ENCODE data around the gene POU2F1. TPM values are rescaled to one million over a fixed set of nuclear protein-coding genes. Genes with fewer than 3 reads are reported as not detected.

POU2F1 gene
- total and polyA plus RNA-seq, 2 experiments from 2014 or later, result 38.8 to 66.1 TPM

DNA sequence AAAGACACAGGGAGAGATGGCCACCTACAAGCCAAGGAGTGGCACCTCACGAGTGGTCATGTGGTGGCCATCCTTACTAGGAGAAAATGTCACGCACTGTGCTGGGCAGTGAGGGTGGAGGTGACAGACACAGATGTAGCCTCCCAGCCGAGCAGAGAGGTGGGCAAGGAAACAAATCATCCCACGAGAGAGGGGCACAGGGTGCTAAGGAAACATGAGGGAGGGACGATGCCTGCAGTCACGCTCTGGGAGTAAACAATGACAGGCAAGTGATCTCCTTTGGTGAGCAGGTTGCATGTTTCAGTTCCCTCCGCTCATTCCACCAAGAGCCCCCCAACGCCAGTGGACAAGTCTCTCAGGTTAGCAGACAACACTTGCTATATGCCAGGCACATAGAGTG, 231.8 kb downstream of the POU2F1 start:
- no peaks in the 10 kb centered on the region for H3K36me3 Mint-ChIP-seq (ENCODE audit: low read depth)
- H3K27ac ChIP-seq (ENCODE audit: low read depth), result no peak overlapping the region
- H3K27ac Mint-ChIP-seq, result no peak overlapping the region; the same call in 1 of the 2 replicates
- H3F3A ChIP-seq (replicated peaks; ENCODE audit: low read depth), result peaks cover 2% of the 10 kb centered on the region; the same call in 1 of the 2 replicates
- H3K79me2 ChIP-seq (replicated peaks; ENCODE audit: insufficient read depth), result no peaks in the 10 kb centered on the region
- no peak overlapping the region for H3K4me2 ChIP-seq
- no peaks in the 10 kb centered on the region for H3K9me3 Mint-ChIP-seq
- peaks cover 22% of the 10 kb centered on the region for H3K4me1 Mint-ChIP-seq
- H3K4me1 ChIP-seq (ENCODE audit: insufficient read depth), result peaks cover 7% of the 10 kb centered on the region; the same call in 1 of the 2 replicates
- DNase-seq (ENCODE audit: low spot score) (no peak), ATAC-seq (no peak)
- no peaks in the 10 kb centered on the region for H3K36me3 ChIP-seq (ENCODE audit: insufficient read depth)
- H3K27me3 ChIP-seq (ENCODE audit: insufficient read depth), result peaks cover 42% of the 10 kb centered on the region
- H4K20me1 ChIP-seq (replicated peaks; ENCODE audit: insufficient read depth), result no peaks in the 10 kb centered on the region
- H3K4me3 Mint-ChIP-seq, result no peak overlapping the region
- no peak overlapping the region for H2AFZ ChIP-seq
- H3K9me2 ChIP-seq (ENCODE audit: insufficient read depth), result no peaks in the 10 kb centered on the region
- H3K27me3 Mint-ChIP-seq (ENCODE audit: insufficient read depth, low read depth, poor library complexity), result peaks cover 25% of the 10 kb centered on the region
- TF ChIP-seq, protein P1, sequence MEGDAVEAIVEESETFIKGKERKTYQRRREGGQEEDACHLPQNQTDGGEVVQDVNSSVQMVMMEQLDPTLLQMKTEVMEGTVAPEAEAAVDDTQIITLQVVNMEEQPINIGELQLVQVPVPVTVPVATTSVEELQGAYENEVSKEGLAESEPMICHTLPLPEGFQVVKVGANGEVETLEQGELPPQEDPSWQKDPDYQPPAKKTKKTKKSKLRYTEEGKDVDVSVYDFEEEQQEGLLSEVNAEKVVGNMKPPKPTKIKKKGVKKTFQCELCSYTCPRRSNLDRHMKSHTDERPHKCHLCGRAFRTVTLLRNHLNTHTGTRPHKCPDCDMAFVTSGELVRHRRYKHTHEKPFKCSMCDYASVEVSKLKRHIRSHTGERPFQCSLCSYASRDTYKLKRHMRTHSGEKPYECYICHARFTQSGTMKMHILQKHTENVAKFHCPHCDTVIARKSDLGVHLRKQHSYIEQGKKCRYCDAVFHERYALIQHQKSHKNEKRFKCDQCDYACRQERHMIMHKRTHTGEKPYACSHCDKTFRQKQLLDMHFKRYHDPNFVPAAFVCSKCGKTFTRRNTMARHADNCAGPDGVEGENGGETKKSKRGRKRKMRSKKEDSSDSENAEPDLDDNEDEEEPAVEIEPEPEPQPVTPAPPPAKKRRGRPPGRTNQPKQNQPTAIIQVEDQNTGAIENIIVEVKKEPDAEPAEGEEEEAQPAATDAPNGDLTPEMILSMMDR (conservative IDR thresholded peaks at IDR 0.05; ENCODE audit: low read depth in 2 of 2), result no peak
- no peak for TF ChIP-seq EZH2phosphoT487 (IDR thresholded peaks at IDR 0.05; ENCODE audit: unreplicated experiment)
- H3K4me3 ChIP-seq, result no peak overlapping the region

DNA sequence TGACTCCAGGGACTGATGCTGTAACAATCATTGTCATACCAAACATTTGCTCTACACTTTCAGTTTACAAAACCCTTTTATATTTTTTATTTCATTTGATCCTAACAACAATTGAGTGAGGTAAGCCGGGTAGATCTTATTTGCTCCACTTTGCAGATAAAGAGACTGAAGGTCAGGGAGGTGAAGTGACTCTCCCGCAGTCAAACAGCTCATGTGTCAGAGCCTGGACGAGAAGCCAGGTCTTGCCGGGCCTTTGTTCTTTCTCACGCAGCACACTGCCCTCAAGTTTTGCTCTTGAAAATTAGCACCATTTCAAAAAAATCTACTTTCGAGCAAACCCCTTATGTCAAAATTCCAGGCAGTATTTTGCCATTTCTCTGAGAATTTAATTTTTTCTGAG, 232.4 kb downstream of the POU2F1 start:
- Histone ChIP-seq H3F3A (replicated peaks; ENCODE audit: low read depth) (peaks cover 2% of the 10 kb centered on the region; the same call in 1 of the 2 replicates), H4K20me1 (replicated peaks; ENCODE audit: insufficient read depth) (no peaks in the 10 kb centered on the region), H3K36me3 (ENCODE audit: insufficient read depth) (no peaks in the 10 kb centered on the region), H3K4me2 (no peak overlapping the region), H3K27ac (ENCODE audit: low read depth) (no peak overlapping the region), H2AFZ (no peak overlapping the region), H3K9me2 (ENCODE audit: insufficient read depth) (no peaks in the 10 kb centered on the region), H3K4me3 (no peak overlapping the region), H3K79me2 (replicated peaks; ENCODE audit: insufficient read depth) (no peaks in the 10 kb centered on the region), H3K4me1 (ENCODE audit: insufficient read depth) (peaks cover 10% of the 10 kb centered on the region; the same call in 1 of the 2 replicates), H3K27me3 (ENCODE audit: insufficient read depth) (peaks cover 49% of the 10 kb centered on the region)
- Mint-ChIP-seq H3K4me3 (no peak overlapping the region), H3K36me3 (ENCODE audit: low read depth) (no peaks in the 10 kb centered on the region), H3K27me3 (ENCODE audit: insufficient read depth, low read depth, poor library complexity) (peaks cover 30% of the 10 kb centered on the region), H3K4me1 (peaks cover 23% of the 10 kb centered on the region), H3K9me3 (no peaks in the 10 kb centered on the region), H3K27ac (no peak overlapping the region)
- no peak for ATAC-seq
- DNase-seq (ENCODE audit: low spot score), result no peak
- no peak for TF ChIP-seq NANOG (IDR thresholded peaks at IDR 0.05; ENCODE audit: borderline replicate concordance)

DNA sequence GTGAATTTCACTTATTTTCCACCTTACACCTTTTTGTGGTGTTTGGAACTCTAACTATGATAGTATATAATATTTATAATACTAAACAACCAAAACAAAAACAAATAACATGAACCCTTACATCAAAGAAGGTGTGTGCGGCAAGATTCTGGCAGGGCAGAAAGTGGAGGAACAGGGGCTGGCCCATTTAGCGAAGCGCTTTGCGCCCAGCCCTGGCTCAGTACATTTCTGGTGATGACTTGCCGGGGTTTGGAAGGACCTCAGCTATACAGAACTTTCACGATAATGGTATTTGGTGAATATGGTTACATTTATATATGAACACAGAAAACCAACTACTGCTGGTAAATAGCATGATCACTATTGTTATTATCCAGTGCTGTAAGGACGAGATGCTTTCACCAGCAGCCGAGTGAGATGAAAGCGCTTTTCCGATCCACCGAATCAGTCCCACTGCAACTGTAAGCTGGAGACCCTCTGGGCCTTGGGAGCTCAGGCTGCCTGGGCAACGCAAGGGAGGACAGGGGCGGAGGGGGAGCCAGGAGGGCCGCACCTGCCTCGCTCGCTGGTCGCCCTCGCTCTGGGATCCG, 233.7 kb downstream of the POU2F1 start:
- TF ChIP-seq NANOG (IDR thresholded peaks at IDR 0.05; ENCODE audit: borderline replicate concordance), result no peak
- TF ChIP-seq STAT1 (IDR thresholded peaks at IDR 0.05; ENCODE audit: unreplicated experiment), result no peak
- Mint-ChIP-seq H3K27ac (no peak overlapping the region), H3K36me3 (ENCODE audit: low read depth) (no peaks in the 10 kb centered on the region), H3K9me3 (no peaks in the 10 kb centered on the region), H3K27me3 (ENCODE audit: insufficient read depth, low read depth, poor library complexity) (peaks cover 31% of the 10 kb centered on the region), H3K4me1 (peaks cover 25% of the 10 kb centered on the region), H3K4me3 (peak overlapping the region; percentile 70)
- no peak overlapping the region for H3K27ac ChIP-seq (ENCODE audit: low read depth)
- peak overlapping the region; percentile 99 for H2AFZ ChIP-seq
- H4K20me1 ChIP-seq (replicated peaks; ENCODE audit: insufficient read depth), result no peaks in the 10 kb centered on the region
- peak; percentile 4; the same call in 2 of the 3 replicates for ATAC-seq
- peak overlapping the region; percentile 96 for H3K4me2 ChIP-seq
- H3K9me2 ChIP-seq (ENCODE audit: insufficient read depth), result no peaks in the 10 kb centered on the region
- peaks cover 49% of the 10 kb centered on the region for H3K27me3 ChIP-seq (ENCODE audit: insufficient read depth)
- no peaks in the 10 kb centered on the region for H3K79me2 ChIP-seq (replicated peaks; ENCODE audit: insufficient read depth)
- peak overlapping the region; percentile 89 for H3K4me3 ChIP-seq
- peak; percentile 28 for DNase-seq (ENCODE audit: low spot score)
- H3K4me1 ChIP-seq (ENCODE audit: insufficient read depth), result peaks cover 10% of the 10 kb centered on the region; the same call in 1 of the 2 replicates
- no peaks in the 10 kb centered on the region for H3K36me3 ChIP-seq (ENCODE audit: insufficient read depth)
- peaks cover 2% of the 10 kb centered on the region; the same call in 1 of the 2 replicates for H3F3A ChIP-seq (replicated peaks; ENCODE audit: low read depth)
